HepG2 (cell line): ENCODE measurements around the gene FAM89B. TPM values are rescaled to one million over a fixed set of nuclear protein-coding genes. Genes with fewer than 3 reads are reported as not detected.

Experiments used
- AGO1 ChIP-seq: fragments of 200-400 bp; formaldehyde crosslinking; IDR thresholded peaks from 2 replicates; pipeline ENCODE4 v1.6.1; 2017; ENCODE audit warnings: mild to moderate bottlenecking, low read depth, low read length, moderate library complexity; ENCODE audit not compliant: poor library complexity, severe bottlenecking
- ELF4 ChIP-seq: sonication (generic); formaldehyde crosslinking; IDR thresholded peaks from 2 replicates; pipeline ENCODE4 v1.5.0; 2020; ENCODE audit warnings: missing genetic modification reagents, mild to moderate bottlenecking, moderate library complexity, borderline replicate concordance
- ETV5 ChIP-seq: IDR thresholded peaks from 2 replicates; pipeline ENCODE4 v1.6.1; 2018; ENCODE audit warnings: missing biosample characterization, missing genetic modification reagents, inconsistent platforms, borderline replicate concordance
- ISX ChIP-seq: sonication (generic); formaldehyde crosslinking; conservative IDR thresholded peaks from 2 replicates; pipeline ENCODE4 v1.5.0; 2020; ENCODE audit warnings: missing genetic modification reagents
- KAT2B ChIP-seq: fragments of 150-350 bp; IDR thresholded peaks from 2 replicates; pipeline ENCODE4 v1.6.1; 2014; ENCODE audit warnings: low read depth, low read length, borderline replicate concordance
- RBM22 ChIP-seq: fragments of 200-400 bp; formaldehyde crosslinking; optimal IDR thresholded peaks from 2 replicates; pipeline ENCODE3; 2017; ENCODE audit warnings: mild to moderate bottlenecking, low read length, moderate library complexity
- SP4 ChIP-seq: sonication (generic); formaldehyde crosslinking; IDR thresholded peaks from 2 replicates; pipeline ENCODE4 v1.8.1; 2023; ENCODE audit warnings: mild to moderate bottlenecking, missing genetic modification reagents
- SRSF4 ChIP-seq: fragments of 200-400 bp; formaldehyde crosslinking; IDR thresholded peaks from one replicate; pipeline ENCODE4 v1.6.1; 2018; ENCODE audit warnings: mild to moderate bottlenecking, low read depth, low read length, moderate library complexity; ENCODE audit not compliant: poor library complexity, severe bottlenecking
- ZFX ChIP-seq: sonication (generic); formaldehyde crosslinking; IDR thresholded peaks from 2 replicates; pipeline ENCODE4 v1.4.0; 2020; ENCODE audit warnings: mild to moderate bottlenecking, low read depth, missing genetic modification reagents, moderate library complexity
- ZKSCAN5 ChIP-seq: sonication (generic); formaldehyde crosslinking; IDR thresholded peaks from 2 replicates; pipeline ENCODE4 v1.5.1; 2020; ENCODE audit warnings: mild to moderate bottlenecking, missing genetic modification reagents
- polyA plus RNA-seq, 8 experiments: library from polyadenylated mRNA; depleted of rRNA in 3 of 8; stranded (reverse) in 7 of 8; unstranded in 1 of 8; fragments of >200 nt; fragmentation: Illumina TruSeq in 4 of 8; extraction: Trizol in 4 of 8; gene quantifications; 2 replicates each; pipeline versions ENCODE4 v1.2.1 to v1.2.3, GENCODE V29; 2011 to 2016; ENCODE audit warnings: low read depth in 4 of 8, missing spikeins in 1 of 8, mixed read lengths in 1 of 8; ENCODE audit not compliant: insufficient read depth in 1 of 8
- total RNA-seq, 5 experiments: library from RNA; depleted of rRNA; stranded (reverse); fragments of >200 nt; fragmentation: Illumina TruSeq; extraction: Trizol; gene quantifications; 2 replicates each; pipeline ENCODE4 v1.2.3, GENCODE V29; 2016; ENCODE audit warnings: low read depth in 1 of 5
- TF ChIP-seq, protein P1 (sequence below): sonication (generic); formaldehyde crosslinking; IDR thresholded peaks from 2 replicates; pipeline ENCODE4 v1.4.0; 2020; ENCODE audit warnings: missing genetic modification reagents; ENCODE audit errors: not compliant biosample characterization
- TF ChIP-seq, protein P2 (sequence below): sonication (generic); formaldehyde crosslinking; IDR thresholded peaks from 2 replicates; pipeline ENCODE4 v1.4.0; 2020; ENCODE audit warnings: missing genetic modification reagents
- TF ChIP-seq, protein P3 (sequence below), 2 experiments: sonication (generic) in 1 of 2; formaldehyde crosslinking in 1 of 2; IDR thresholded peaks; 2 replicates each; pipeline versions ENCODE4 v1.4.0 to v1.6.1; 2018 to 2020; ENCODE audit warnings: missing genetic modification reagents in 2 of 2, borderline replicate concordance in 1 of 2, low read depth in 1 of 2, mild to moderate bottlenecking in 1 of 2, missing biosample characterization in 1 of 2
- TF ChIP-seq, protein P4 (sequence below): sonication (generic); formaldehyde crosslinking; IDR thresholded peaks from 2 replicates; pipeline ENCODE4 v1.4.0; 2020; ENCODE audit warnings: mild to moderate bottlenecking, missing genetic modification reagents
- TF ChIP-seq, protein P5 (sequence below): sonication (generic); formaldehyde crosslinking; IDR thresholded peaks from 2 replicates; pipeline ENCODE4 v1.9.0; 2021; ENCODE audit warnings: missing genetic modification reagents, mild to moderate bottlenecking, borderline replicate concordance
- TF ChIP-seq, protein P6 (sequence below): sonication (generic); formaldehyde crosslinking; IDR thresholded peaks from 2 replicates; pipeline ENCODE4 v1.4.0; 2020; ENCODE audit warnings: low read depth, mild to moderate bottlenecking, missing genetic modification reagents

The FAM89B gene
- total and polyA plus RNA-seq, 2 of the 13 experiments (the other 11 are each of a cell fraction or from before 2014, with no cell fraction given) = 5.7 to 8.0 TPM

DNA sequence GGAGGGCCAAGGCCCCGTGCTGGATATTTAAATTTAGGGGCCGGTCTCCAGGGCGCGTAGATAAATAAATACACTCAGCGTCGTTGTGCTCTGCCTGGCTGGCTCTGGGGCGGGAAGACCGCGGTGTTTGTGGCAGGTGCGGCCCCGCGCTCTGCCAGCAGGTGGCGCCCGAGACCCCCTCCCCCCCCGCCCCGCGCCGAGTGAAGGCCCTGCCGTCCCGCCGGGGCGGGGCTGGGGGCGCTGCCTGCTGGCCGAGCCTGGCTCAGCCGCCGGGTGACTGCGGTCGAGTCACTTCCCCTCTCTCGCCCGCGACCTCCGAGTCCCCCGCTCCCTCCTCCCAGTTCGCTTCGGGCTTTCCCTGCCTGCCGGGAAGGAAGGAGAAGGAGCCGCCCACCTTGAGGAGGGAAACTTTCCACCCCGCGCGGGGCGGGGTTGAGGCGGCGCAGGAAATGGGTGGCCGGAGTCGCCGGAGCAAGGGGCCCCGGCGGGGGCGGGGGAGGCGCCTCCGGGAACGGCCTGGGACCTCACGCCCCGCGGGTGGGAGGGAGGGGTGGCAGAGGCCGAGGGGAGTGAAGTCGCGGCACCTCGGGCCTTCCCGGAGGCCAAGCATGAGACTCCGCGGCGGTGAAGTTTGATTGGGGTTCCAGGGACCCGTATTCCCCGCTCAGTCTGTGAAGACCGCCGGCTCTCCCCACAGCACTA is 1.9 kb downstream of the FAM89B start (continued):
- TF ChIP-seq RBM22 = peak; percentile 74
- TF ChIP-seq ISX (CRISPR knock-in tag) = no peak
- TF ChIP-seq, protein P1, sequence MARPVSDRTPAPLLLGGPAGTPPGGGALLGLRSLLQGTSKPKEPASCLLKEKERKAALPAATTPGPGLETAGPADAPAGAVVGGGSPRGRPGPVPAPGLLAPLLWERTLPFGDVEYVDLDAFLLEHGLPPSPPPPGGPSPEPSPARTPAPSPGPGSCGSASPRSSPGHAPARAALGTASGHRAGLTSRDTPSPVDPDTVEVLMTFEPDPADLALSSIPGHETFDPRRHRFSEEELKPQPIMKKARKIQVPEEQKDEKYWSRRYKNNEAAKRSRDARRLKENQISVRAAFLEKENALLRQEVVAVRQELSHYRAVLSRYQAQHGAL (CRISPR knock-in tag) = no peak
- TF ChIP-seq ZFX (CRISPR knock-in tag) = peak; percentile 59
- peak; percentile 82 for TF ChIP-seq AGO1
- TF ChIP-seq, protein P2, sequence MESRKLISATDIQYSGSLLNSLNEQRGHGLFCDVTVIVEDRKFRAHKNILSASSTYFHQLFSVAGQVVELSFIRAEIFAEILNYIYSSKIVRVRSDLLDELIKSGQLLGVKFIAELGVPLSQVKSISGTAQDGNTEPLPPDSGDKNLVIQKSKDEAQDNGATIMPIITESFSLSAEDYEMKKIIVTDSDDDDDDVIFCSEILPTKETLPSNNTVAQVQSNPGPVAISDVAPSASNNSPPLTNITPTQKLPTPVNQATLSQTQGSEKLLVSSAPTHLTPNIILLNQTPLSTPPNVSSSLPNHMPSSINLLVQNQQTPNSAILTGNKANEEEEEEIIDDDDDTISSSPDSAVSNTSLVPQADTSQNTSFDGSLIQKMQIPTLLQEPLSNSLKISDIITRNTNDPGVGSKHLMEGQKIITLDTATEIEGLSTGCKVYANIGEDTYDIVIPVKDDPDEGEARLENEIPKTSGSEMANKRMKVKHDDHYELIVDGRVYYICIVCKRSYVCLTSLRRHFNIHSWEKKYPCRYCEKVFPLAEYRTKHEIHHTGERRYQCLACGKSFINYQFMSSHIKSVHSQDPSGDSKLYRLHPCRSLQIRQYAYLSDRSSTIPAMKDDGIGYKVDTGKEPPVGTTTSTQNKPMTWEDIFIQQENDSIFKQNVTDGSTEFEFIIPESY = no peak
- TF ChIP-seq, protein P3, sequence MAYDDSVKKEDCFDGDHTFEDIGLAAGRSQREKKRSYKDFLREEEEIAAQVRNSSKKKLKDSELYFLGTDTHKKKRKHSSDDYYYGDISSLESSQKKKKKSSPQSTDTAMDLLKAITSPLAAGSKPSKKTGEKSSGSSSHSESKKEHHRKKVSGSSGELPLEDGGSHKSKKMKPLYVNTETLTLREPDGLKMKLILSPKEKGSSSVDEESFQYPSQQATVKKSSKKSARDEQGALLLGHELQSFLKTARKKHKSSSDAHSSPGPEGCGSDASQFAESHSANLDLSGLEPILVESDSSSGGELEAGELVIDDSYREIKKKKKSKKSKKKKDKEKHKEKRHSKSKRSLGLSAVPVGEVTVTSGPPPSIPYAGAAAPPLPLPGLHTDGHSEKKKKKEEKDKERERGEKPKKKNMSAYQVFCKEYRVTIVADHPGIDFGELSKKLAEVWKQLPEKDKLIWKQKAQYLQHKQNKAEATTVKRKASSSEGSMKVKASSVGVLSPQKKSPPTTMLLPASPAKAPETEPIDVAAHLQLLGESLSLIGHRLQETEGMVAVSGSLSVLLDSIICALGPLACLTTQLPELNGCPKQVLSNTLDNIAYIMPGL (CRISPR knock-in tag; IDR thresholded peaks at IDR 0.05; ENCODE audit: borderline replicate concordance in 1 of 2, low read depth in 1 of 2) = peak; percentile 54 to 80; a peak in 3 of 4 replicates
- TF ChIP-seq ZKSCAN5 (CRISPR knock-in tag) = no peak
- TF ChIP-seq ELF4 (CRISPR knock-in tag) = no peak
- TF ChIP-seq, protein P4, sequence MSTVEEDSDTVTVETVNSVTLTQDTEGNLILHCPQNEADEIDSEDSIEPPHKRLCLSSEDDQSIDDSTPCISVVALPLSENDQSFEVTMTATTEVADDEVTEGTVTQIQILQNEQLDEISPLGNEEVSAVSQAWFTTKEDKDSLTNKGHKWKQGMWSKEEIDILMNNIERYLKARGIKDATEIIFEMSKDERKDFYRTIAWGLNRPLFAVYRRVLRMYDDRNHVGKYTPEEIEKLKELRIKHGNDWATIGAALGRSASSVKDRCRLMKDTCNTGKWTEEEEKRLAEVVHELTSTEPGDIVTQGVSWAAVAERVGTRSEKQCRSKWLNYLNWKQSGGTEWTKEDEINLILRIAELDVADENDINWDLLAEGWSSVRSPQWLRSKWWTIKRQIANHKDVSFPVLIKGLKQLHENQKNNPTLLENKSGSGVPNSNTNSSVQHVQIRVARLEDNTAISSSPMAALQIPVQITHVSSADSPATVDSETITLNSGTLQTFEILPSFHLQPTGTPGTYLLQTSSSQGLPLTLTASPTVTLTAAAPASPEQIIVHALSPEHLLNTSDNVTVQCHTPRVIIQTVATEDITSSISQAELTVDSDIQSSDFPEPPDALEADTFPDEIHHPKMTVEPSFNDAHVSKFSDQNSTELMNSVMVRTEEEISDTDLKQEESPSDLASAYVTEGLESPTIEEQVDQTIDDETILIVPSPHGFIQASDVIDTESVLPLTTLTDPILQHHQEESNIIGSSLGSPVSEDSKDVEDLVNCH (CRISPR knock-in tag) = no peak
- TF ChIP-seq SRSF4 = no peak
- TF ChIP-seq, protein P5, sequence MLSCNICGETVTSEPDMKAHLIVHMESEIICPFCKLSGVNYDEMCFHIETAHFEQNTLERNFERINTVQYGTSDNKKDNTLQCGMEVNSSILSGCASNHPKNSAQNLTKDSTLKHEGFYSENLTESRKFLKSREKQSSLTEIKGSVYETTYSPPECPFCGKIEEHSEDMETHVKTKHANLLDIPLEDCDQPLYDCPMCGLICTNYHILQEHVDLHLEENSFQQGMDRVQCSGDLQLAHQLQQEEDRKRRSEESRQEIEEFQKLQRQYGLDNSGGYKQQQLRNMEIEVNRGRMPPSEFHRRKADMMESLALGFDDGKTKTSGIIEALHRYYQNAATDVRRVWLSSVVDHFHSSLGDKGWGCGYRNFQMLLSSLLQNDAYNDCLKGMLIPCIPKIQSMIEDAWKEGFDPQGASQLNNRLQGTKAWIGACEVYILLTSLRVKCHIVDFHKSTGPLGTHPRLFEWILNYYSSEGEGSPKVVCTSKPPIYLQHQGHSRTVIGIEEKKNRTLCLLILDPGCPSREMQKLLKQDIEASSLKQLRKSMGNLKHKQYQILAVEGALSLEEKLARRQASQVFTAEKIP (CRISPR knock-in tag) = no peak
- TF ChIP-seq ETV5 (CRISPR knock-in tag) = peak; percentile 62; the same call in 1 of the 2 replicates
- TF ChIP-seq SP4 (CRISPR knock-in tag) = peak; percentile 64; the same call in 1 of the 2 replicates
- TF ChIP-seq KAT2B = no peak
- TF ChIP-seq, protein P6, sequence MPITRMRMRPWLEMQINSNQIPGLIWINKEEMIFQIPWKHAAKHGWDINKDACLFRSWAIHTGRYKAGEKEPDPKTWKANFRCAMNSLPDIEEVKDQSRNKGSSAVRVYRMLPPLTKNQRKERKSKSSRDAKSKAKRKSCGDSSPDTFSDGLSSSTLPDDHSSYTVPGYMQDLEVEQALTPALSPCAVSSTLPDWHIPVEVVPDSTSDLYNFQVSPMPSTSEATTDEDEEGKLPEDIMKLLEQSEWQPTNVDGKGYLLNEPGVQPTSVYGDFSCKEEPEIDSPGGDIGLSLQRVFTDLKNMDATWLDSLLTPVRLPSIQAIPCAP (CRISPR knock-in tag) = no peak
